ENCODE results near the gene TLE4. TPM values are rescaled to one million over a fixed set of nuclear protein-coding genes. Genes with fewer than 3 reads are reported as not detected.

TLE4 gene
- total RNA-seq, 1 donor, result 75.1 TPM

- DNase-seq (ENCODE audit: low read depth in 2 of 3, low spot score in 2 of 3), result no peak
Observed at GRCh38 chr9:79660615-79661014, 88.8 kb downstream of the TLE4 start.

GRCh38 chr9:79661279-79661678 is 89.5 kb downstream of the TLE4 start:
- DNase-seq (ENCODE audit: low read depth in 2 of 3, low spot score in 2 of 3), result no peak

GRCh38 chr9:79661886-79662536 is 90.2 kb downstream of the TLE4 start:
- DNase-seq (ENCODE audit: low read depth in 2 of 3, low spot score in 2 of 3), result no peak

GRCh38 chr9:79662537-79662956 is 90.8 kb downstream of the TLE4 start:
- peak in 2 of 3 donors; percentile 33 to 79 for DNase-seq (ENCODE audit: low read depth in 2 of 3, low spot score in 2 of 3)

- no peak for DNase-seq (ENCODE audit: low read depth in 2 of 3, low spot score in 2 of 3)
Observed at GRCh38 chr9:79663300-79663699, 91.5 kb downstream of the TLE4 start.

GRCh38 chr9:79663878-79664277 is 92.1 kb downstream of the TLE4 start:
- DNase-seq (ENCODE audit: low read depth in 2 of 3, low spot score in 2 of 3), result no peak

GRCh38 chr9:79664375-79664831 is 92.6 kb downstream of the TLE4 start:
- DNase-seq (ENCODE audit: low read depth in 2 of 3, low spot score in 2 of 3), result no peak

- DNase-seq (ENCODE audit: low read depth in 2 of 3, low spot score in 2 of 3), result no peak
Observed at GRCh38 chr9:79665369-79665768, 93.6 kb downstream of the TLE4 start.

GRCh38 chr9:79665931-79666330 is 94.2 kb downstream of the TLE4 start:
- DNase-seq (ENCODE audit: low read depth in 2 of 3, low spot score in 2 of 3), result no peak

- no peak for DNase-seq (ENCODE audit: low read depth in 2 of 3, low spot score in 2 of 3)
Observed at GRCh38 chr9:79667120-79667519, 95.4 kb downstream of the TLE4 start.

- DNase-seq (ENCODE audit: low read depth in 2 of 3, low spot score in 2 of 3), result no peak
Observed at GRCh38 chr9:79667817-79668436, 96.2 kb downstream of the TLE4 start.

- no peak for DNase-seq (ENCODE audit: low read depth in 2 of 3, low spot score in 2 of 3)
Observed at GRCh38 chr9:79668956-79669355, 97.2 kb downstream of the TLE4 start.

GRCh38 chr9:79670269-79670961 is 98.7 kb downstream of the TLE4 start:
- DNase-seq (ENCODE audit: low read depth in 2 of 3, low spot score in 2 of 3), result no peak

- no peak for DNase-seq (ENCODE audit: low read depth in 2 of 3, low spot score in 2 of 3)
Observed at GRCh38 chr9:79671558-79671957, 99.8 kb downstream of the TLE4 start.

GRCh38 chr9:79672236-79672635 is 100.5 kb downstream of the TLE4 start:
- DNase-seq (ENCODE audit: low read depth in 2 of 3, low spot score in 2 of 3), result no peak

GRCh38 chr9:79672891-79673290 is 101.1 kb downstream of the TLE4 start:
- DNase-seq (ENCODE audit: low read depth in 2 of 3, low spot score in 2 of 3), result no peak

- peak in 1 of 3 donors; percentile 30 for DNase-seq (ENCODE audit: low read depth in 2 of 3, low spot score in 2 of 3)
Observed at GRCh38 chr9:79673614-79674013, 101.8 kb downstream of the TLE4 start.

- DNase-seq (ENCODE audit: low read depth in 2 of 3, low spot score in 2 of 3), result no peak
Observed at GRCh38 chr9:79674052-79674777, 102.5 kb downstream of the TLE4 start.

GRCh38 chr9:79681576-79681975 is 109.8 kb downstream of the TLE4 start:
- DNase-seq (ENCODE audit: low read depth in 2 of 3, low spot score in 2 of 3), result no peak

GRCh38 chr9:79682076-79682736 is 110.4 kb downstream of the TLE4 start:
- DNase-seq (ENCODE audit: low read depth in 2 of 3, low spot score in 2 of 3), result no peak

GRCh38 chr9:79684059-79684458 is 112.3 kb downstream of the TLE4 start:
- no peak for DNase-seq (ENCODE audit: low read depth in 2 of 3, low spot score in 2 of 3)
